Mucosa of rectum (tissue), 2 donors: ENCODE results near the gene PAPPA.

Source experiments
- H3K27ac ChIP-seq, 2 donors: one replicate each; pipeline ENCODE4 v1.7.0; 2013; ENCODE audit warnings: inconsistent platforms in 2 of 2, low read depth in 2 of 2, low read length in 2 of 2
- H3K27me3 ChIP-seq, 2 donors: one replicate each; pipeline ENCODE4 v1.7.0; 2013; ENCODE audit warnings: low read length in 2 of 2; ENCODE audit not compliant: control insufficient read depth in 2 of 2, insufficient read depth in 2 of 2
- H3K36me3 ChIP-seq, 2 donors: one replicate each; pipeline ENCODE4 v1.7.0; 2013; ENCODE audit warnings: low read length in 2 of 2; ENCODE audit not compliant: control insufficient read depth in 2 of 2, insufficient read depth in 2 of 2
- H3K4me1 ChIP-seq, 2 donors: one replicate each; pipeline ENCODE4 v1.7.0; 2013; ENCODE audit warnings: low read length in 2 of 2, mild to moderate bottlenecking in 1 of 2; ENCODE audit not compliant: control insufficient read depth in 2 of 2, insufficient read depth in 2 of 2
- H3K4me3 ChIP-seq, 2 donors: one replicate each; pipeline ENCODE4 v1.7.0; 2013; ENCODE audit warnings: low read length in 2 of 2
- H3K9ac ChIP-seq, 2 donors: one replicate each; pipeline ENCODE4 v1.7.0; 2013; ENCODE audit warnings: low read length in 2 of 2, low read depth in 1 of 2, mild to moderate bottlenecking in 1 of 2
- H3K9me3 ChIP-seq, 2 donors: one replicate each; pipeline ENCODE4 v1.7.0; 2013; ENCODE audit warnings: low read length in 2 of 2; ENCODE audit not compliant: control insufficient read depth in 2 of 2
- donor health status: healthy.
- donor health status: Normal muscosa, but diverticular disease.

The PAPPA gene

DNA sequence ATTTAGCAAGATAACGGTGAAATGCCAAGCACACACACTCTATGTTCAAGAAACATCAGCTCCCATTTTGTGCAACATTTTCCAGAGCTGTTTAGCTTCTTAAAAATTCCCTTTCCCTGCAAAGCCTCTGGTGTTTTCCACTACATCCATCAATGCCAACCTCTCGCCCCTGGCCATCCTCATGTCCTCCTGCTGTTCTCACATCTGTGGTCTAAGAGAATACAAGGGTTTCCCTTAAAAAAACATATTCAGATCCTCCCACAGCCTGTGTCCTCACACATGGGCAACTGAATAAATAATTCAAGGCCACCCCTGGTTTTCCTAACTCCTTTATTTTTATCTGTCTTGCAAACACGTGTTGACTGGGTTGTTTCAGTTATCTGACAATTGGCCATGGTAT, 70.3 kb downstream of the PAPPA start:
- Histone ChIP-seq H3K4me1 (no peaks in the 10 kb centered on the region), H3K4me3 (no peak overlapping the region), H3K9me3 (no peaks in the 10 kb centered on the region), H3K9ac (no peak overlapping the region), H3K36me3 (no peaks in the 10 kb centered on the region), H3K27ac (no peak overlapping the region), H3K27me3 (no peaks in the 10 kb centered on the region)

DNA sequence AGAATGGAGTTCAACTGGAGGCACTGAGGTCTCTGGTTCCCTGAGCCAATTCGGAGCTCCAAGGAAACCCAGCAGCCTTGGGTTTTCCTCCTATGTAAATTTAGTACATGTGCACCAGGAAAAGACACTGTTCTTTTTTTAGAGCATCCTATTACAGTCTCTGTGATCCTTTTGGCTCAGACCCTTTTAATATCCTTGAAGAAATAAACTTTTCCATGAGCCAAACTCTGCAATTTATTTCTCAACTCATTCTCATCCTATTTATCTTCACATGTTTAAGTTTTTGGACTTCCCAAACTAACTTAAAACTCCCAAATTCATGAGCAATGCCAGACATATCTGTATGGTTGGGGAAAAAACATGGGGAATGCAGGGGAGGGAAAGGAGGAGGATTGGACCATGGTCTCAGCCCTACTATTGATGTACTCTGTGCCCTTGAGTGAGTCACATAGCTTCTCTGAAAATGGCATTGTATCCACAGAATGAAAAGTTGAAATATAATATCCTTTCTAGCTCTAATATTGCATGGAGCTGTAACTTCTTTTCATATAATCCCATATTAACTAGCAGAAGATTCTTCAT, 76.6 kb downstream of the PAPPA start:
- Histone ChIP-seq H3K27me3 (no peaks in the 10 kb centered on the region), H3K27ac (no peak overlapping the region), H3K9me3 (no peaks in the 10 kb centered on the region), H3K9ac (no peak overlapping the region), H3K4me3 (no peak overlapping the region), H3K4me1 (no peaks in the 10 kb centered on the region), H3K36me3 (no peaks in the 10 kb centered on the region)

DNA sequence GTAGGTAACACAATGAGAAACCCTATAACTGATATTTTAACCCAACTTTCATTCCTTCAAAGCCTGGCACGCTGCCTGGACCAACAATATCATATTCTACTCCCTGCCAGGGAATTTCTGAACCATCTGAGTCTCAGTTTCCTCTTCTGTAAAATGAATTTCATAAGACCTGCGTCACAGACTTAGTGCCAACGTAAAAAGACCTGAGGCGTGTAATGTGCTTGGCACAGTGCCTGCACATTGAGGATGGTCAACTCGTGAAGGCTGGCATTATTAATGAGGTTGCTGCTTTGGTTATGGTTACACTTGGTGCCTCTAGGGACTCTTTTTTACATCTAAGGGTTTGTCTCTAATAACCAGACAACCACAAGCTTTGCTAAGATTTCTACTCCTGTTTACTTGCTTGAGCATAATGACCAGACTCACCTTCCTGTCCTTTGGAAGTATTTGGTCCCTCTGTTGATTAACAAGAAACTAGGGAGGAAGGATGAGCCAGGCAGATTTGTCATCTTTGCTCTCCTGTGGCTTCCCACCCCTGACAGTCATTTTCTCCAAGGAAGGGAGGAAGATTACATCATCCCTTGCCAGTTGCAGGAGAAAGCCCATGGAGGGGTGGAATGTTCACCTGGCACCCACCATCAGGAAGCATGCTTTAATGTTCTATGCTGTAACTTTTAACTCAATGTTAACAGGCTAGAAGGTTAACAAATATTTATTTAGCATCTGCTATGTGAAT, 79.0 kb downstream of the PAPPA start:
- Histone ChIP-seq H3K27ac (no peak overlapping the region), H3K36me3 (no peaks in the 10 kb centered on the region), H3K4me1 (no peaks in the 10 kb centered on the region), H3K9ac (no peak overlapping the region), H3K27me3 (no peaks in the 10 kb centered on the region), H3K4me3 (no peak overlapping the region), H3K9me3 (no peaks in the 10 kb centered on the region)

- no peak overlapping the region for H3K4me3 ChIP-seq
- H3K27ac ChIP-seq: no peak overlapping the region
- H3K4me1 ChIP-seq: no peaks in the 10 kb centered on the region
- H3K9me3 ChIP-seq: no peaks in the 10 kb centered on the region
- no peaks in the 10 kb centered on the region for H3K36me3 ChIP-seq
- H3K27me3 ChIP-seq: no peaks in the 10 kb centered on the region
- H3K9ac ChIP-seq: no peak overlapping the region
Measured at GRCh38 chr9:116233160-116233530, 79.6 kb downstream of the PAPPA start.

GRCh38 chr9:116234081-116234480, 80.5 kb downstream of the PAPPA start:
- H3K4me3 ChIP-seq: no peak overlapping the region
- no peaks in the 10 kb centered on the region for H3K4me1 ChIP-seq
- no peak overlapping the region for H3K27ac ChIP-seq
- no peaks in the 10 kb centered on the region for H3K9me3 ChIP-seq
- no peak overlapping the region for H3K9ac ChIP-seq
- H3K36me3 ChIP-seq: no peaks in the 10 kb centered on the region
- H3K27me3 ChIP-seq: no peaks in the 10 kb centered on the region

- no peak overlapping the region for H3K9ac ChIP-seq
- no peak overlapping the region for H3K27ac ChIP-seq
Measured at GRCh38 chr9:116236979-116237378, 83.4 kb downstream of the PAPPA start.

DNA sequence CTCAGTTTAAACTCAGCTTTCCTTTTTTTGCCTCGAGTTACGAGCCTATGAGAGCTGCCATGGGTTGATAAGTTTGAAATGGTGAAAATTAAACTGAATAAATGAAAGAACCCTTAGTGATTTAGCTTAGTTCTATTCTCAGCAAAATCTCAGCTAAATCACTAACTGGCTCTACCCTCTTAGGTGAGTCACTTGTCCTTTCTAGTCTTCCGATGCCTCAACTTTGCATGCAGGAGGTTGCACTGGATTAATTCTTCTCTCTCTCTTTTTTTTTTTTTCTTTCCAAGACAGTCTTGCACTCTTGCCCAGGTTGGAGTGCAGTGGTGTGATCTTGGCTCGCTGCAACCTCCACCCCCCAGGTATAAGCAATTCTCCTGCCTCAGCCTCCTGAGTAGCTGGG, 83.9 kb downstream of the PAPPA start:
- H3K4me3 ChIP-seq: no peak overlapping the region
- no peak overlapping the region for H3K27ac ChIP-seq
- H3K27me3 ChIP-seq: no peaks in the 10 kb centered on the region
- no peak overlapping the region for H3K9ac ChIP-seq
- no peaks in the 10 kb centered on the region for H3K4me1 ChIP-seq
- no peaks in the 10 kb centered on the region for H3K36me3 ChIP-seq
- H3K9me3 ChIP-seq: no peaks in the 10 kb centered on the region

More at GRCh38 chr9:116236979-116237378, 83.4 kb downstream of the PAPPA start:
- H3K9me3 ChIP-seq: no peaks in the 10 kb centered on the region
- H3K4me1 ChIP-seq: no peaks in the 10 kb centered on the region
- no peaks in the 10 kb centered on the region for H3K36me3 ChIP-seq
- no peak overlapping the region for H3K4me3 ChIP-seq
- no peaks in the 10 kb centered on the region for H3K27me3 ChIP-seq

DNA sequence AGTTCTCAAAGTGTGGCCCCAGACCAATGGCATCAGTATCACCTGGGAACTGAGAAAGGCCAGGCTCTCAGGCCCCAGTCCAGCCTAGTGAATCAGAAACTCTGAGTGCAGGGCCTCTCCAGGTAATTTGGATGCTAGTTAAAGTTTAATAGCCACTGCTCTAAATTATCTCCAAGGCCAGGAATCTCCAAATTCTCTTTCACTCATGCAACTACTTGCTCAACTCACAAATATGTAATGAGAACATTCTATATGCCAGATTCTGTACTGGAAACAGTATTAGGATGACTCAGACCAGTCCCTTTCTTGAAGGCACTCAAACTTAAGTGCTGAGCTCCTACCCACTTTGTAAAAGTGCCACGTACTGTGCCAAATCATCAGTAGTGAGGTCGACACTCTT, 84.6 kb downstream of the PAPPA start:
- Histone ChIP-seq H3K4me3 (no peak overlapping the region), H3K27me3 (no peaks in the 10 kb centered on the region)

GRCh38 chr9:116238776-116239340, 85.3 kb downstream of the PAPPA start:
- Histone ChIP-seq H3K4me3 (no peak overlapping the region), H3K4me1 (no peaks in the 10 kb centered on the region), H3K36me3 (no peaks in the 10 kb centered on the region), H3K27ac (no peak overlapping the region), H3K9me3 (no peaks in the 10 kb centered on the region), H3K9ac (no peak overlapping the region), H3K27me3 (no peaks in the 10 kb centered on the region)

More for the DNA sequence above, 84.6 kb downstream of the PAPPA start:
- H3K4me1 ChIP-seq: no peaks in the 10 kb centered on the region
- no peaks in the 10 kb centered on the region for H3K36me3 ChIP-seq
- H3K9ac ChIP-seq: no peak overlapping the region
- H3K9me3 ChIP-seq: no peaks in the 10 kb centered on the region
- H3K27ac ChIP-seq: no peak overlapping the region

DNA sequence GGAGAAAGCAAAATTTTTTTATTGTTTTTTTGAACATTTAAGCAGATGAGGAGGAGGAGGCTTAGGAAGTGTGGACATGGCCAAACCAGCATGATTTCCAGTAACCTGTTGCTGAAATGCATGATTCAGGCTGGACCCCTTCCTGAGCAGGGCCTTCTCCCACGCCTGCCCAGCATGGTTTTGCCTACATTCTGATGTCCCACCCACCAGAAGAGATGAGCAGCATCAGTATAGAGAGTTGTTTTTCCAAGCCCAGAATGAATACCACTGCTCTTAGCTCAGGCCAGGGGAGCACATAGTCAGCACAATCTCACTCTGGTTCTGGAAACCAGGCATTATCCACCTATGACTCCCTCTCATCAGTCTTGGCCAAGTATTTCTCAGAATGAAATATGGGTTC, 90.1 kb downstream of the PAPPA start:
- Histone ChIP-seq H3K9ac (no peak overlapping the region), H3K9me3 (no peaks in the 10 kb centered on the region), H3K36me3 (no peaks in the 10 kb centered on the region), H3K27me3 (no peaks in the 10 kb centered on the region), H3K4me1 (no peaks in the 10 kb centered on the region), H3K27ac (no peak overlapping the region), H3K4me3 (no peak overlapping the region)
